ENCODE results near the gene PRAMEF6.
"Not testable (repeated sequence)": the region's sequence is repeated elsewhere in the genome, so short reads cannot be mapped to it uniquely, and the experiment has no call there.

PRAMEF6 gene

DNA sequence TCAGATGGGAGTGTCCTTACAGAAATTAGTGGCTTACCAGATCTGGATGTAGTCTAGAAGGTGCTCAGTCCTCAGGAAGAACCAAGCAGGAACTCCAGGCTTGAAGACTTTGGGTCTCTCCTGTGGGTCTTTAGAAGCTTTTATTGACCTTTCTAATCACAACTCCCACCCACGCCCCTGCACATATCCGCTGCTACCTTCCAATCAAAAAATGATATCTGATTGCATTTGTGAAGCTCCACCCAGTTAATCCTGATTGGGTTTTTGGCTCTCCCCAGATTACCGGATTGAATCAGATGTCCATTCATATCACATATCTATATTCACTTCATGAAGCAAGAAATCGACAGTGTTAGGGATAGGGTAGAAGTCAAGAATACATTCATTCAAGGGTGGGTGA lies at the start of gene PRAMEF6:
Gene PRAMEF6, minus strand, starts transcription at position 101 of the 400 bp plus-strand sequence. CDS start 5,062 bp downstream, outside the sequence.
- not testable (repeated sequence) for DNase-seq (ENCODE audit: low read depth)

DNA sequence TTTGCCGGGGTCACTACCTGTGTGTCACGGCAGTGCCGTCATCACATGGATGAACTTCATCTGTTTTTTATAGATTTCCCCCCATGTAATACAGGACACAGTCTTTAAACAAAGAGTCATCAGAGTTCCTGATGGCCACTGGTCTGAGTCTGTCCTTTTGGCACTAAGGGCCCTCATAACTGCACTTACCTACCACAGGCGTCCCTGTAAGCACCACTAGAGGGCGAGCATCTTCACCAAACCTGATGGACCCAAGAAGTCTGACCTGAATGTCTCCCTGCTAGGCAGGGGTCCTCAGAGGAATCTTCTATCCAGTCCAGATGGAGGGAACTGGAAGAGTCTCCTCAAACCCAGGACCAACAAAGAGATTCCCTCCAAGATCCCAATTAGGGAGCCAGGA lies 23.0 kb downstream of the PRAMEF6 start:
- DNase-seq (ENCODE audit: low read depth), result not testable (repeated sequence)

DNA sequence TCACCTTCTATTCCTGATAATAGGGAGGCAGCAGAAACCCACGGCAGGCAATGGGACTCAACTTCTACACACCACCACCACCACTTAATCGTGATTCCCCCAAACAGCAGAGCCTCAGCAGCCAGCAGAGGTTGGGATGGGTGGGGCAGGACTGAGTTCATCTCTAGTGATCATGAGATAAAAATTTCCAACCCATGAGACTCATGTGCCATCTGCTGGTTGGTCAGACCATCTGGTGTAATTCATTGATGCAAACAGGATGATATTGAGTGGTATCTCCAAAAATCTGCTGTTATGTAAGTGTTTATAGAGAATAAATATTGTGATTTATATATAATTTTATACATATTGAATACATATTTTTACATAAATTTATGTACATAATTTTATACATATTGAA lies 25.6 kb downstream of the PRAMEF6 start:
- not testable (repeated sequence) for DNase-seq (ENCODE audit: low read depth)

DNA sequence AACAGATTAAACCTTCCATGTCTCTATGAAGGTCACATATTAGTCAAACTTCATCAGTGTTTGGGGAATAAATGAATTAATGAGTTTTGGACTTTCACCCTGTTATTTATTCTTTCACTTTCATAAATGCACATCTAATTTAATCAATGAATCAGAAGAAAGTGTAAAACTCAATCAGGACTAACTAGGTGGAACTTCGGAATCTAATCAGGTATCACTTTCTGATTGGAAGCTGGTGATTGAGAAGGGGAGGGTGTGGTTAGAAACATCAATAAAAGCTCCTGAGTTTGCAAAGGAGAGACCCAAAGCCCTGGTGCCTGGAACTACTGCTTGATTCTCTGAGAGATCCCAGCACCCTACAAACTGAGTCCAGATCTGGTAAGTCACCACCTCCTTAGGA lies 31.1 kb downstream of the PRAMEF6 start, which contains the start of gene PRAMEF7:
Gene PRAMEF7, plus strand, starts transcription at position 301 of the 400 bp plus-strand sequence. CDS start 1,083 bp downstream, outside the sequence.
- DNase-seq (ENCODE audit: low read depth), result not testable (repeated sequence)

DNA sequence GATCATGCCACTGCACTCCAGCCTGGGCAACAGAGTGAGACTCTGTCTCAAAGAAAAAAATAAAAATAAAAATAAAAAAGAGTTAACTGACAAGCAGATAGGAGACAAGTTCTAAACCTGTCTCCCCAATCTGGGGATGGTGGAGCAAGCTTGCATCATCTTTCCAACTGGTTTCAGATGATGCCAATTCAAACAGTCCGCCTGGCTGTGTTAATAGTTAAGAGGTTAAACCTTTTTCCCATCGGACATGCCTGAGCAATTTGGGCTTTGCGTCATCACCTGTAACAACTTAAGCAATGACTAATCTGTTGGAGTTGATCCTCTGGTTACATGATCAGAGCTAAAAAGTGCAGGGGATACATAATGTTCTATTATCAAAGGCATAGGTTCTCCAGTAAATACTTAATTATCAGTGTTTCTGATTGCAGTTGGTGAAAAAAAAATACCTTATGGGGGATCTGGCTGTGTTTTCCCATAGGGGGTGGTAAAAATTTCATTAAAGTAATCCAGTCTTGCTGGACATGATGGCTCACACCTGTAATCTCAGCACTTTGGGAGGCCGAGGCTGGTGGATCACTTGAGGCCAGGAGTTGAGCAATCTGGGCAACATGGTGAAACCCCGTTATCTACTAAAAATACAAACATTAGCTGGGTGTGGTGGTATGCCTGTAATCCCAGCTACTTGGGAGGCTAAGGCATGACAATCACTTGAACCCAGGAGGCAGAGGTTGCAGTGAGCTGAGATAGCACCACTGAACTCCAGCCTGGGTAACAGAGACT lies 43.4 kb downstream of the PRAMEF6 start:
- DNase-seq (ENCODE audit: low read depth), result not testable (repeated sequence)

DNA sequence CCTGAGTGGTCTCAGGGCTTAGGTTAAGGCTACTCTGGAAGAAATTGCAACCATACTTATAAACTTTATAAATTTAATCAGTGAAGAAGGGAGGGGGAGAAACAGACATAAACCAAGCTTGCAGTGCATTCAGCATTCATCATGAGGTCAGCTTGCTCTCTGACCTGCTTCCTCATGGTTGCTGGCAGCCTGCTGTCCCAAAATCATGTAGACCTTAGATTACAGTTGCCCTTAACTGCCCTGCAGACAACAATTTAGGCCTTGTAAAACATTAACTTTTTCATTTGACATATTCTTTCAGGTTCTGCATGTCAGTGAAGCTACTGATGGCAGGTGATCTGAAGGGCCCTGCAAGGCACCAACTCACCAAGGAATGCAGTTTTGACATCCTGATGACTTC lies 48.2 kb downstream of the PRAMEF6 start:
- not testable (repeated sequence) for DNase-seq (ENCODE audit: low read depth)

DNA sequence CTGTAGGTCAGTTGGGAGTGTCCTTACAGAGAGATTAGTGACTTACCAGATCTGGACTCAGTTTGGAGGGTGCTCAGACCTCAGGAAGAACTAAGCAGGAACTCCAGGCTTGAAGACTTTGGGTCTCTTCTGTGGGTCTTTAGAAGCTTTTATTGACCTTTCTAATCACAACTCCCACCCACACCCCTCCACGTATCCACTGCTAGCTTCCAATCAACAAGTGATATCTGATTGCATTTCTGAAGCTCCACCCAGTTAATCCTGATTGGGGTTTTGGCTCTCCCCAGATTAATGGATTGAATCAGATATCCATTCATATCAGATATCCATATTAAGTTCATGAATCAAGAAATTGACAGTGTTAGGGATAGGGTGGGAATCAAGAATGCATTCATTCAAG lies 49.2 kb downstream of the PRAMEF6 start, which contains the start of gene PRAMEF10:
Gene PRAMEF10, minus strand, starts transcription at position 101 of the 400 bp plus-strand sequence. CDS start 2,423 bp downstream, outside the sequence.
- DNase-seq (ENCODE audit: low read depth), result not testable (repeated sequence)

Measured in activated T-cell treated with anti-CD3 and anti-CD28 coated beads for 24 hours (primary cell).